RWPE2 (cell line): ENCODE measurements around the gene LINGO1.

Source experiments
- ATAC-seq: fragments of 200-7000 bp; cut with Tn5 transposase; 3 replicates; pipeline ENCODE4 v1.9.1; 2021; ENCODE audit warnings: low read depth
- DNase-seq: peaks from one replicate; pipeline ENCODE4 v3.0.0-alpha.2; 2020; ENCODE audit warnings: low spot score
- H3K27ac ChIP-seq: fragments of 450-650 bp; 2 replicates; pipeline ENCODE4 v1.5.1; 2017; ENCODE audit warnings: mild to moderate bottlenecking; ENCODE audit not compliant: poor library complexity, severe bottlenecking
- H3K27me3 ChIP-seq: fragments of 250-450 bp; sonication (Bioruptor Pico); 2 replicates; pipeline ENCODE4 v1.5.1; 2021; ENCODE audit warnings: mild to moderate bottlenecking, moderate library complexity; ENCODE audit not compliant: insufficient read depth, poor library complexity, severe bottlenecking
- H3K36me3 ChIP-seq: fragments of 250-450 bp; sonication (Bioruptor Pico); 2 replicates; pipeline ENCODE4 v1.5.1; 2020; ENCODE audit warnings: low read depth, mild to moderate bottlenecking, moderate library complexity
- H3K4me1 ChIP-seq: fragments of 250-450 bp; sonication (Bioruptor Pico); 2 replicates; pipeline ENCODE4 v1.5.1; 2021; ENCODE audit warnings: mild to moderate bottlenecking, moderate library complexity; ENCODE audit not compliant: insufficient read depth, poor library complexity, severe bottlenecking
- H3K4me3 ChIP-seq: fragments of 250-450 bp; sonication (Bioruptor Pico); 2 replicates; pipeline ENCODE4 v1.5.1; 2021; ENCODE audit warnings: mild to moderate bottlenecking, moderate library complexity; ENCODE audit not compliant: severe bottlenecking
- H3K9me3 ChIP-seq: fragments of 250-450 bp; sonication (Bioruptor Pico); 2 replicates; pipeline ENCODE4 v1.5.1; 2021; ENCODE audit warnings: mild to moderate bottlenecking, moderate library complexity; ENCODE audit not compliant: severe bottlenecking
- CTCF ChIP-seq: fragments of 450-650 bp; IDR thresholded peaks from one replicate; pipeline ENCODE4 v1.5.1; 2017; ENCODE audit warnings: mild to moderate bottlenecking, moderate library complexity; ENCODE audit not compliant: poor library complexity, severe bottlenecking

Gene LINGO1

DNA sequence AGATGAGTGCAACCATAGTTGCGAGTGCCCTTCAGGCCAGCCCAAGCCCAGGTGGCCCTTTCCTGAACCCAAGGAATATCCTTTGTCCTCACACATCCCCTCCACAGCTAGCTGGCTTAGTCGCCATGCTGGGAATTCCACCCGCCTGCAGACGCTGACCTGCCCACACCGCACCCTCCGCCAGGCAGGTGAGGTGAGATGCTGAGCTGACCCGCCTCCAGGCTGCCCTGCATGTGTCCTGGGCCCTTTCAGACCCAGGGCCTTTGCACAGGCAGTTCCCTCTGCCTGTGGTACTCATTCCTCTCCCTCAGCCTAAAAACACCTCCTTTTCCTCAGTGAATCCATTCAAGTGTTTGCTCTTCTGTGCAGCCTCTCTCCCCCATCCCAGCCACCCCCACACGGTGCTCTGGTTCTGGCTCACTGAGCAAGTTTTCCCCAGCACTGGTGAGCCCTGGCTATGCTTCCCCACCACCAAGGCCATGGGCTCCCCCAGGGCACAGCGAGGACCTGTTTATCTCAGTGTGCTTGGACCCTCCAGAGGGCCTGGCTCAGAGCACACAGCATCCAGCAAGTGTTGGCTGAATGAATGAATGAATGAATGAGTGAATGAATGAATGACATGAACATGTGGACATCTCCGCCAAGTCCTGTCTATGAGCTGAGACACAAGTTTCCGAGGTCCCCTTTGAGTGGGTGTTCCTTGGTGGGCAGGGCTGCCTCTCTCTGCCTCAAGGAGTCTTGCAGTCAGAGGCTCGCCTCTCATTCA, 33.0 kb upstream of the LINGO1 start:
- H3K9me3 ChIP-seq = no peaks in the 10 kb centered on the region
- H3K4me3 ChIP-seq = no peak overlapping the region
- no peaks in the 10 kb centered on the region for H3K36me3 ChIP-seq
- no peak overlapping the region for H3K27ac ChIP-seq
- ATAC-seq (no peak), DNase-seq (no peak)
- no peak for TF ChIP-seq CTCF
- no peaks in the 10 kb centered on the region for H3K27me3 ChIP-seq
- H3K4me1 ChIP-seq = no peaks in the 10 kb centered on the region

DNA sequence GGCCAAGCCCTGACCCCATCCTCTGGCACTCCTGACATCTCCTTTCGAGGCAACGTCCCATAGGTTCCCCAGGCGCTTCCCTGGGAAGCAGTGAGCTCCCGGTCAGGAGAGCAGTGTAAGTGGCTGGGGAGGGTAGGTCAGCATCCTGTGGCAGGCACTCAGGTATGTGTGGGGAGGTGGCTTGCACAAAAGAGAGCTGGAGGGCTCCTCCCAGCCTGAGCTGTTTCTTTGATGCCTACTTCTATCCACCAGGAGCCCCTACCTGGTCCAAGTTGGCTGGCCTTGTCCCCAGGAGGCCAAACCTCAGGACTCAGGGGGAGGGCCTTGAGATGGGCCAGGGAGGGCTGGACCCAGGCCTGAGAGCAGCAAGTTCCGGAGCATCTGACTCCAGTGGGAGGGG, 31.7 kb upstream of the LINGO1 start:
- Histone ChIP-seq H3K36me3 (no peaks in the 10 kb centered on the region), H3K27me3 (no peaks in the 10 kb centered on the region), H3K27ac (no peak overlapping the region), H3K4me3 (no peak overlapping the region), H3K9me3 (no peaks in the 10 kb centered on the region), H3K4me1 (no peaks in the 10 kb centered on the region)
- no peak for TF ChIP-seq CTCF
- DNase-seq (no peak), ATAC-seq (peak; percentile 13; the same call in 1 of the 3 replicates)

DNA sequence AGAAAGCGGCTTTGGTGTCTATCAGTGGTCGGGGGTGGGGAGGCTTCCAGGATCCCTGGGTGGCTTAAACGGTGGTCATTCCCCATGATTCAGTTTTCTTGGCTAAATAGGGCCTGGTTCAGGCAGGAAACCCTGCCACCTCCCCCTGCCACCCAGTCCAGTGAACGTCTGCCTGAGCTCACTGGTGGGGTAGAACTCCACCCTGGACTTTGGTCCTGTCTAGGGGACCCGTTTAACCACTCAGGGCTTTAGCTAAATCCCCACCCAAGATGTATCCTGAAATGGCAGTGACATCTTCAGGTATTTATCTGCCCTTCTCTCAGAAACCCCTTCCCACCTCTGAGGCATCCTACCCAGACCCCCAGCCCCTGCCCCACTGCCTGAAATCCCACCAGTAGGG, 30.5 kb upstream of the LINGO1 start:
- Histone ChIP-seq H3K4me1 (no peaks in the 10 kb centered on the region), H3K9me3 (no peaks in the 10 kb centered on the region), H3K27ac (no peak overlapping the region), H3K36me3 (no peaks in the 10 kb centered on the region), H3K27me3 (peaks cover 7% of the 10 kb centered on the region), H3K4me3 (no peak overlapping the region)
- TF ChIP-seq CTCF = no peak
- DNase-seq (no peak), ATAC-seq (no peak)

- TF ChIP-seq CTCF = peak; percentile 81
- peak; percentile 69 for ATAC-seq
- no peak overlapping the region for H3K4me3 ChIP-seq
- no peaks in the 10 kb centered on the region for H3K9me3 ChIP-seq
- no peak for DNase-seq
- no peak overlapping the region for H3K27ac ChIP-seq
- H3K36me3 ChIP-seq = no peaks in the 10 kb centered on the region
- H3K27me3 ChIP-seq = peaks cover 28% of the 10 kb centered on the region
- H3K4me1 ChIP-seq = no peaks in the 10 kb centered on the region
Observed at GRCh38 chr15:77659350-77660321, 26.9 kb upstream of the LINGO1 start.
